Measurements from ENCODE around the gene ZNG1A.
A peak's percentile ranks its signal among the peaks of the same experiment; 100 is the strongest.
"Not testable (repeated sequence)": the region's sequence is repeated elsewhere in the genome, so short reads cannot be mapped to it uniquely, and the experiment has no call there.

DNA sequence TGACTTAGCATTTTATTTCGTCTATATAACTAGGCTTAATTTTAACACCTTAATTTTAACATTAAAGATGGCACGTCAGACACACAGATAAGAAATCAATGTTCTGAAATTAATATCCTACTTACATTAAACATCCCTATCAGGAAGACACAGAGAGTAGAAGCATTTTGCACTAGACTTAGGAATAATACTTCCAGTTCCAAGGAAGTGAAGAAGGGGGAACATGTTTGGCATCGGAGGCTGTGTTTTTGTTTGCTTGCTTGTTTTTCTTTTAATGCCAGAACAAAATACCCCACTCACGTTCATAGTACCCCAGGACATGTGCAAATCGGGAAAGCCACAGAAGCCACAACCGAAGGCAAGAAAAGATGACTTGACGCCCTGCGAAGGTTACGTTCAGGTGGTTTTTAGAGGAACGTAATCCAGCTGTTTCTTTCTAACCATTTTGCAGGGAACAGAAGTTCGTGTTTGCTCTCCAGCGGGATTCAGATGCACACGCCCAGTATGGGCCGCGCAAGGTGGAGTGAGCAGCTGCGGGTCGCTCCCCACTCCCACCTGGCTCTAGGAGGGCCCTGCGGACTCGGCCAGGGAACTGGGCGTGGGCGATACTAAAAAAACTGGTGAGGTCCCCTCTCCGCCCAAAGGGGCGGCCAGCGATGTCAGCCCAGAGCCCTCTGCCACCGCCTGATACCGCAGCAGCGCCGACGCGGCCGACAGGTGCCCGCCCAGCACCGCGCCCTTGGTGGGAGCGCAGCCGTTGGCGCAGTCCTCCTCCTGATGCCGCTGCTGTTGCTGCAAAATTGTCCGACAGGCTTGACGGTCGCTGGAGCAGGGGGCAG lies 62.4 kb downstream of the ZNG1A start:
- TF ChIP-seq, protein P1, sequence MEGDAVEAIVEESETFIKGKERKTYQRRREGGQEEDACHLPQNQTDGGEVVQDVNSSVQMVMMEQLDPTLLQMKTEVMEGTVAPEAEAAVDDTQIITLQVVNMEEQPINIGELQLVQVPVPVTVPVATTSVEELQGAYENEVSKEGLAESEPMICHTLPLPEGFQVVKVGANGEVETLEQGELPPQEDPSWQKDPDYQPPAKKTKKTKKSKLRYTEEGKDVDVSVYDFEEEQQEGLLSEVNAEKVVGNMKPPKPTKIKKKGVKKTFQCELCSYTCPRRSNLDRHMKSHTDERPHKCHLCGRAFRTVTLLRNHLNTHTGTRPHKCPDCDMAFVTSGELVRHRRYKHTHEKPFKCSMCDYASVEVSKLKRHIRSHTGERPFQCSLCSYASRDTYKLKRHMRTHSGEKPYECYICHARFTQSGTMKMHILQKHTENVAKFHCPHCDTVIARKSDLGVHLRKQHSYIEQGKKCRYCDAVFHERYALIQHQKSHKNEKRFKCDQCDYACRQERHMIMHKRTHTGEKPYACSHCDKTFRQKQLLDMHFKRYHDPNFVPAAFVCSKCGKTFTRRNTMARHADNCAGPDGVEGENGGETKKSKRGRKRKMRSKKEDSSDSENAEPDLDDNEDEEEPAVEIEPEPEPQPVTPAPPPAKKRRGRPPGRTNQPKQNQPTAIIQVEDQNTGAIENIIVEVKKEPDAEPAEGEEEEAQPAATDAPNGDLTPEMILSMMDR (conservative IDR thresholded peaks at IDR 0.05; ENCODE audit: low read depth in 2 of 2) = not testable (repeated sequence)
- TF ChIP-seq POLR2AphosphoS5 (IDR thresholded peaks at IDR 0.05; ENCODE audit: low read depth); CREB1 (CRISPR knock-in tag; IDR thresholded peaks at IDR 0.05; ENCODE audit: low read depth); ZNF331 (CRISPR knock-in tag; IDR thresholded peaks at IDR 0.05; ENCODE audit: low read depth); NANOG (IDR thresholded peaks at IDR 0.05; ENCODE audit: borderline replicate concordance); JUNB (IDR thresholded peaks at IDR 0.05; ENCODE audit: unreplicated experiment): not testable (repeated sequence)
- TF ChIP-seq EZH2 (IDR thresholded peaks at IDR 0.05; ENCODE audit: low read depth, unreplicated experiment) = peak; percentile 92
- TF ChIP-seq, protein P2, sequence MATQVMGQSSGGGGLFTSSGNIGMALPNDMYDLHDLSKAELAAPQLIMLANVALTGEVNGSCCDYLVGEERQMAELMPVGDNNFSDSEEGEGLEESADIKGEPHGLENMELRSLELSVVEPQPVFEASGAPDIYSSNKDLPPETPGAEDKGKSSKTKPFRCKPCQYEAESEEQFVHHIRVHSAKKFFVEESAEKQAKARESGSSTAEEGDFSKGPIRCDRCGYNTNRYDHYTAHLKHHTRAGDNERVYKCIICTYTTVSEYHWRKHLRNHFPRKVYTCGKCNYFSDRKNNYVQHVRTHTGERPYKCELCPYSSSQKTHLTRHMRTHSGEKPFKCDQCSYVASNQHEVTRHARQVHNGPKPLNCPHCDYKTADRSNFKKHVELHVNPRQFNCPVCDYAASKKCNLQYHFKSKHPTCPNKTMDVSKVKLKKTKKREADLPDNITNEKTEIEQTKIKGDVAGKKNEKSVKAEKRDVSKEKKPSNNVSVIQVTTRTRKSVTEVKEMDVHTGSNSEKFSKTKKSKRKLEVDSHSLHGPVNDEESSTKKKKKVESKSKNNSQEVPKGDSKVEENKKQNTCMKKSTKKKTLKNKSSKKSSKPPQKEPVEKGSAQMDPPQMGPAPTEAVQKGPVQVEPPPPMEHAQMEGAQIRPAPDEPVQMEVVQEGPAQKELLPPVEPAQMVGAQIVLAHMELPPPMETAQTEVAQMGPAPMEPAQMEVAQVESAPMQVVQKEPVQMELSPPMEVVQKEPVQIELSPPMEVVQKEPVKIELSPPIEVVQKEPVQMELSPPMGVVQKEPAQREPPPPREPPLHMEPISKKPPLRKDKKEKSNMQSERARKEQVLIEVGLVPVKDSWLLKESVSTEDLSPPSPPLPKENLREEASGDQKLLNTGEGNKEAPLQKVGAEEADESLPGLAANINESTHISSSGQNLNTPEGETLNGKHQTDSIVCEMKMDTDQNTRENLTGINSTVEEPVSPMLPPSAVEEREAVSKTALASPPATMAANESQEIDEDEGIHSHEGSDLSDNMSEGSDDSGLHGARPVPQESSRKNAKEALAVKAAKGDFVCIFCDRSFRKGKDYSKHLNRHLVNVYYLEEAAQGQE (IDR thresholded peaks at IDR 0.05; ENCODE audit: unreplicated experiment) = not testable (repeated sequence)
- TF ChIP-seq, protein P3, sequence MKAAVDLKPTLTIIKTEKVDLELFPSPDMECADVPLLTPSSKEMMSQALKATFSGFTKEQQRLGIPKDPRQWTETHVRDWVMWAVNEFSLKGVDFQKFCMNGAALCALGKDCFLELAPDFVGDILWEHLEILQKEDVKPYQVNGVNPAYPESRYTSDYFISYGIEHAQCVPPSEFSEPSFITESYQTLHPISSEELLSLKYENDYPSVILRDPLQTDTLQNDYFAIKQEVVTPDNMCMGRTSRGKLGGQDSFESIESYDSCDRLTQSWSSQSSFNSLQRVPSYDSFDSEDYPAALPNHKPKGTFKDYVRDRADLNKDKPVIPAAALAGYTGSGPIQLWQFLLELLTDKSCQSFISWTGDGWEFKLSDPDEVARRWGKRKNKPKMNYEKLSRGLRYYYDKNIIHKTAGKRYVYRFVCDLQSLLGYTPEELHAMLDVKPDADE (IDR thresholded peaks at IDR 0.05) = not testable (repeated sequence)
